OCI-LY1 (cell line): ENCODE results near the gene MTMR3.

Experiments
- H2AFZ ChIP-seq: fragments of 200-600 bp; sonication (generic), shearing (Covaris generic); 2 replicates; pipeline ENCODE4 v1.6.0; 2014; ENCODE audit warnings: antibody characterized with exemption, mild to moderate bottlenecking, low read length
- H3F3A ChIP-seq: fragments of 200-600 bp; sonication (generic), shearing (Covaris generic); 2 replicates; pipeline ENCODE4 v1.6.0; 2014; ENCODE audit warnings: mild to moderate bottlenecking, antibody characterized with exemption, low read length, moderate library complexity; ENCODE audit not compliant: insufficient read depth
- H3K27ac ChIP-seq: fragments of 200-600 bp; sonication (generic); 2 replicates; pipeline ENCODE4 v1.5.1; 2014; ENCODE audit warnings: low read length, mixed run types, mild to moderate bottlenecking, low read depth; ENCODE audit not compliant: poor library complexity, severe bottlenecking
- H3K27me3 ChIP-seq: fragments of 200-600 bp; sonication (generic); 2 replicates; pipeline ENCODE4 v1.6.0; 2014; ENCODE audit warnings: antibody characterized with exemption, mild to moderate bottlenecking, low read length, moderate library complexity; ENCODE audit not compliant: insufficient read depth
- H3K36me3 ChIP-seq: fragments of 200-600 bp; sonication (generic); 2 replicates; pipeline ENCODE4 v1.6.1; 2014; ENCODE audit warnings: mild to moderate bottlenecking, antibody characterized with exemption, low read length, moderate library complexity, mixed read lengths; ENCODE audit not compliant: insufficient read depth
- H3K4me1 ChIP-seq: fragments of 200-600 bp; sonication (generic); 2 replicates; pipeline ENCODE4 v1.5.1; 2014; ENCODE audit warnings: mild to moderate bottlenecking, low read length, moderate library complexity; ENCODE audit not compliant: insufficient read depth, severe bottlenecking
- H3K4me2 ChIP-seq: fragments of 200-600 bp; sonication (generic), shearing (Covaris generic); 2 replicates; pipeline ENCODE4 v1.6.1; 2014; ENCODE audit warnings: low read length
- H3K4me3 ChIP-seq: fragments of 200-600 bp; sonication (generic); 2 replicates; pipeline ENCODE4 v1.5.1; 2014; ENCODE audit warnings: low read length, low read depth, mild to moderate bottlenecking, mixed read lengths; ENCODE audit not compliant: poor library complexity, severe bottlenecking
- H3K79me2 ChIP-seq: fragments of 200-600 bp; shearing (Covaris generic); 2 replicates; pipeline ENCODE4 v1.6.1; 2016; ENCODE audit warnings: mixed run types, low read length, mixed read lengths; ENCODE audit not compliant: insufficient read depth
- H3K9ac ChIP-seq: fragments of 200-600 bp; sonication (generic), shearing (Covaris generic); 2 replicates; pipeline ENCODE4 v1.6.1; 2014; ENCODE audit warnings: mild to moderate bottlenecking, low read length, mixed read lengths
- H3K9me2 ChIP-seq: fragments of 200-600 bp; sonication (generic), shearing (Covaris generic); 2 replicates; pipeline ENCODE4 v1.6.1; 2014; ENCODE audit warnings: low read depth, mild to moderate bottlenecking, low read length, mixed read lengths
- H3K9me3 ChIP-seq: fragments of 200-600 bp; shearing (Covaris generic); 2 replicates; pipeline ENCODE4 v1.6.1; 2014; ENCODE audit warnings: low read length, mixed read lengths
- H4K20me1 ChIP-seq: fragments of 200-600 bp; sonication (generic), shearing (Covaris generic); 2 replicates; pipeline ENCODE4 v1.6.0; 2016; ENCODE audit warnings: mild to moderate bottlenecking, low read length; ENCODE audit not compliant: insufficient read depth
- CTCF ChIP-seq: fragments of 200-600 bp; sonication (generic), shearing (Covaris generic); IDR thresholded peaks from 2 replicates; pipeline ENCODE4 v1.5.1; 2017; ENCODE audit warnings: mild to moderate bottlenecking, antibody characterized with exemption, low read length, moderate library complexity, mixed read lengths
- EZH2 ChIP-seq: fragments of 200-600 bp; sonication (generic), shearing (Covaris generic); IDR thresholded peaks from 2 replicates; pipeline ENCODE4 v1.8.0; 2017; ENCODE audit warnings: borderline replicate concordance, mixed run types, mild to moderate bottlenecking, antibody characterized with exemption, low read length, moderate library complexity, mixed read lengths

MTMR3 gene

GRCh38 chr22:29885610-29886009 is 2.6 kb downstream of the MTMR3 start:
- Histone ChIP-seq H3K4me3 (no peak overlapping the region), H3K9me3 (no peaks in the 10 kb centered on the region), H3K9me2 (no peaks in the 10 kb centered on the region), H3F3A (no peaks in the 10 kb centered on the region), H4K20me1 (no peaks in the 10 kb centered on the region), H3K79me2 (peaks cover 32% of the 10 kb centered on the region), H3K36me3 (no peaks in the 10 kb centered on the region), H3K4me1 (peaks cover 6% of the 10 kb centered on the region), H3K4me2 (no peak overlapping the region), H2AFZ (no peak overlapping the region), H3K9ac (no peak overlapping the region), H3K27me3 (no peaks in the 10 kb centered on the region), H3K27ac (no peak overlapping the region)
- TF ChIP-seq EZH2 = no peak
- TF ChIP-seq CTCF = no peak

GRCh38 chr22:29886596-29886995 is 3.6 kb downstream of the MTMR3 start:
- Histone ChIP-seq H3K4me3 (no peak overlapping the region), H3K9me3 (no peaks in the 10 kb centered on the region), H3F3A (no peaks in the 10 kb centered on the region), H3K4me2 (no peak overlapping the region), H3K79me2 (peaks cover 32% of the 10 kb centered on the region), H3K27ac (no peak overlapping the region), H3K36me3 (no peaks in the 10 kb centered on the region), H3K4me1 (peaks cover 6% of the 10 kb centered on the region), H2AFZ (no peak overlapping the region), H3K9ac (no peak overlapping the region), H4K20me1 (no peaks in the 10 kb centered on the region), H3K27me3 (no peaks in the 10 kb centered on the region), H3K9me2 (no peaks in the 10 kb centered on the region)
- TF ChIP-seq EZH2 (no peak), CTCF (no peak)

- no peaks in the 10 kb centered on the region for H3K9me3 ChIP-seq
- H3K27me3 ChIP-seq = no peaks in the 10 kb centered on the region
- TF ChIP-seq CTCF = no peak
- no peak for TF ChIP-seq EZH2
- H3K9me2 ChIP-seq = no peaks in the 10 kb centered on the region
- H3K36me3 ChIP-seq = no peaks in the 10 kb centered on the region
- peaks cover 6% of the 10 kb centered on the region for H3K4me1 ChIP-seq
- H3F3A ChIP-seq = no peaks in the 10 kb centered on the region
- no peak overlapping the region for H3K4me3 ChIP-seq
- H3K4me2 ChIP-seq = no peak overlapping the region
- H3K79me2 ChIP-seq = peaks cover 32% of the 10 kb centered on the region
- no peak overlapping the region for H3K27ac ChIP-seq
- H2AFZ ChIP-seq = no peak overlapping the region
- H4K20me1 ChIP-seq = no peaks in the 10 kb centered on the region
- H3K9ac ChIP-seq = no peak overlapping the region
Observed at GRCh38 chr22:29887358-29887757, 4.4 kb downstream of the MTMR3 start.
